ENCODE measurements around the gene CHST12.

- TF ChIP-seq POLR2AphosphoS5 (IDR thresholded peaks at IDR 0.05; ENCODE audit: low read depth, low read length) (no peak), TAF1 (IDR thresholded peaks at IDR 0.05; ENCODE audit: borderline replicate concordance, insufficient read depth, low read length) (no peak), SIN3A (IDR thresholded peaks at IDR 0.05; ENCODE audit: borderline replicate concordance, insufficient read depth, low read length) (no peak), FOXP2 (optimal IDR thresholded peaks at IDR 0.05; ENCODE audit: borderline replicate concordance, extremely low read depth, extremely low read length, insufficient read depth) (no peak)
- TF ChIP-seq, protein P1, sequence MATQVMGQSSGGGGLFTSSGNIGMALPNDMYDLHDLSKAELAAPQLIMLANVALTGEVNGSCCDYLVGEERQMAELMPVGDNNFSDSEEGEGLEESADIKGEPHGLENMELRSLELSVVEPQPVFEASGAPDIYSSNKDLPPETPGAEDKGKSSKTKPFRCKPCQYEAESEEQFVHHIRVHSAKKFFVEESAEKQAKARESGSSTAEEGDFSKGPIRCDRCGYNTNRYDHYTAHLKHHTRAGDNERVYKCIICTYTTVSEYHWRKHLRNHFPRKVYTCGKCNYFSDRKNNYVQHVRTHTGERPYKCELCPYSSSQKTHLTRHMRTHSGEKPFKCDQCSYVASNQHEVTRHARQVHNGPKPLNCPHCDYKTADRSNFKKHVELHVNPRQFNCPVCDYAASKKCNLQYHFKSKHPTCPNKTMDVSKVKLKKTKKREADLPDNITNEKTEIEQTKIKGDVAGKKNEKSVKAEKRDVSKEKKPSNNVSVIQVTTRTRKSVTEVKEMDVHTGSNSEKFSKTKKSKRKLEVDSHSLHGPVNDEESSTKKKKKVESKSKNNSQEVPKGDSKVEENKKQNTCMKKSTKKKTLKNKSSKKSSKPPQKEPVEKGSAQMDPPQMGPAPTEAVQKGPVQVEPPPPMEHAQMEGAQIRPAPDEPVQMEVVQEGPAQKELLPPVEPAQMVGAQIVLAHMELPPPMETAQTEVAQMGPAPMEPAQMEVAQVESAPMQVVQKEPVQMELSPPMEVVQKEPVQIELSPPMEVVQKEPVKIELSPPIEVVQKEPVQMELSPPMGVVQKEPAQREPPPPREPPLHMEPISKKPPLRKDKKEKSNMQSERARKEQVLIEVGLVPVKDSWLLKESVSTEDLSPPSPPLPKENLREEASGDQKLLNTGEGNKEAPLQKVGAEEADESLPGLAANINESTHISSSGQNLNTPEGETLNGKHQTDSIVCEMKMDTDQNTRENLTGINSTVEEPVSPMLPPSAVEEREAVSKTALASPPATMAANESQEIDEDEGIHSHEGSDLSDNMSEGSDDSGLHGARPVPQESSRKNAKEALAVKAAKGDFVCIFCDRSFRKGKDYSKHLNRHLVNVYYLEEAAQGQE (IDR thresholded peaks at IDR 0.05; ENCODE audit: insufficient read depth in 1 of 2, low read depth in 2 of 2, low read length in 2 of 2), result no peak
These were observed 9.3 kb downstream of the CHST12 start for GRCh38 chr7:2412587-2413201.

Measured in PFSK-1 (cell line).